ENCODE measurements around the gene TTLL6.

TTLL6 gene

GRCh38 chr17:48732688-48733629, 84.1 kb downstream of the TTLL6 start:
- Mint-ChIP-seq H3K27me3 (peaks cover 100% of the 10 kb centered on the region), H3K4me1 (peaks cover 16% of the 10 kb centered on the region), H3K27ac (no peak overlapping the region), H3K4me3 (no peak overlapping the region), H3K36me3 (no peaks in the 10 kb centered on the region), H3K9me3 (no peaks in the 10 kb centered on the region)
- DNase-seq = no peak
- CTCF ChIA-PET = interaction anchor here (1.8 to 2.5 kb wide), 3 partner anchors 10 to 146 kb away, joined by 4 to 7 read pairs (median 6); partner anchors contain the start of genes PRAC1 and PRAC2

- CTCF ChIA-PET = interaction anchor here (1.8 to 2.5 kb wide), 3 partner anchors 8 to 148 kb away, joined by 4 to 7 read pairs (median 6); partner anchors contain the start of genes PRAC1 and PRAC2
- no peaks in the 10 kb centered on the region for H3K9me3 Mint-ChIP-seq
- peaks cover 100% of the 10 kb centered on the region for H3K27me3 Mint-ChIP-seq
- H3K4me3 Mint-ChIP-seq = no peak overlapping the region
- no peak for DNase-seq
- no peak overlapping the region for H3K27ac Mint-ChIP-seq
- H3K4me1 Mint-ChIP-seq = peaks cover 18% of the 10 kb centered on the region
- H3K36me3 Mint-ChIP-seq = no peaks in the 10 kb centered on the region
Measured at GRCh38 chr17:48731355-48731754, 85.7 kb downstream of the TTLL6 start.

GRCh38 chr17:48730240-48730550, 86.8 kb downstream of the TTLL6 start:
- Mint-ChIP-seq H3K4me1 (peaks cover 21% of the 10 kb centered on the region), H3K4me3 (no peak overlapping the region), H3K9me3 (no peaks in the 10 kb centered on the region), H3K27me3 (peaks cover 100% of the 10 kb centered on the region), H3K27ac (no peak overlapping the region), H3K36me3 (no peaks in the 10 kb centered on the region)
- no peak for DNase-seq
- CTCF ChIA-PET = no interaction called here

DNA sequence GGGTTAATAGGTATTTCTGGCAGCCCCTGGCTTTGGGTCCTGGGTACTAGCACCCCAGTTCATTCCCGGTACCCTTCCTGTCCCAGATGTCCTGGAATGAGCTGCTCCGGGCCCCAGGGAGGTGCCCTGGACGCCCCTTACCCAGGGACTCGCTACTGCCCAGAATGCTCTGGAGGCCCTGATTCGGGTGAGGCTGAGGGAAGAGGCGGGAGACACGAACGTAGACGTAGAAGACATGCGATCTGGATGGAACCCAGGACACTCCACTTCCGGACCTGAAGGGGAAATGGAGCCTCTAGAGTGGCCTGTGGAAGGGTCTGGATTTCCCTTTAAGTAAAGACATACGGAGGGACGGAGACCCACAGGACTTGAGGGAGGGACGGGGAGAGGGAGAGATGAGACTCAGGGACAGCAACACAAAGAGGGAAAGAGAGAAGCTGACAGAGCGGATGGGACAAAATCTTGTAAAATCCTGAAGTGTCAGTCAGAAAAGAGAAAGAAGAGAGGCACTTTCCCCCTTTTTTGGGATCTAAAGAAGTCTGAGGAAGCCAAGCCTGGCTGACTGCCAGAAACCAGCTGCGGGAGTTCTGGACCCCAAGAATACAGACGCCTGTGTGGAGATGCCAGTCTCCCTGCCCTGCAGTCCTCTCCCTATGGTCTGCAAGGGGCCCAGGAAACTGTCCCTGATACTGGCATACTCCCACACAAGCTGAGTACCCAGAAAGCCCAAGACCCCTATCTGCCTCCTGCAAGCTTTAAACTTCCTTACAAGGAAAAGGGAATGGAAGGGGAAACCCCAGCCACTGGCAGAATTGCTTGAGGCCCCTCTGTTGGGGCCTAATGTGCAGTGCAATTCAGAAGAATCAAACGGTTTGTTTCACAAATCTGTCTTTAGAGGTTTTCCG, 87.4 kb downstream of the TTLL6 start:
- CTCF ChIA-PET = no interaction called here
- peaks cover 100% of the 10 kb centered on the region for H3K27me3 Mint-ChIP-seq
- no peaks in the 10 kb centered on the region for H3K36me3 Mint-ChIP-seq
- no peak overlapping the region for H3K4me3 Mint-ChIP-seq
- H3K4me1 Mint-ChIP-seq = peaks cover 27% of the 10 kb centered on the region
- H3K9me3 Mint-ChIP-seq = no peaks in the 10 kb centered on the region
- H3K27ac Mint-ChIP-seq = no peak overlapping the region
- no peak for DNase-seq

GRCh38 chr17:48728232-48729231, 88.5 kb downstream of the TTLL6 start, which contains the start of gene HOXB13:
HOXB13 (minus strand) TSS chr17:48728750; CDS start chr17:48728593, 157 bp downstream.
- peak; percentile 40 for DNase-seq
- no peaks in the 10 kb centered on the region for H3K9me3 Mint-ChIP-seq
- H3K27me3 Mint-ChIP-seq = peaks cover 99% of the 10 kb centered on the region
- peaks cover 34% of the 10 kb centered on the region for H3K4me1 Mint-ChIP-seq
- H3K27ac Mint-ChIP-seq = no peak within 1 kb of the TSS
- H3K36me3 Mint-ChIP-seq = no peaks in the 10 kb centered on the region
- CTCF ChIA-PET = interaction anchor here (1.1 kb wide), 1 partner anchor 63 kb away, joined by 3 read pairs; no protein-coding TSS in a partner anchor
- peak within 1 kb of the TSS; percentile 19 for H3K4me3 Mint-ChIP-seq

DNA sequence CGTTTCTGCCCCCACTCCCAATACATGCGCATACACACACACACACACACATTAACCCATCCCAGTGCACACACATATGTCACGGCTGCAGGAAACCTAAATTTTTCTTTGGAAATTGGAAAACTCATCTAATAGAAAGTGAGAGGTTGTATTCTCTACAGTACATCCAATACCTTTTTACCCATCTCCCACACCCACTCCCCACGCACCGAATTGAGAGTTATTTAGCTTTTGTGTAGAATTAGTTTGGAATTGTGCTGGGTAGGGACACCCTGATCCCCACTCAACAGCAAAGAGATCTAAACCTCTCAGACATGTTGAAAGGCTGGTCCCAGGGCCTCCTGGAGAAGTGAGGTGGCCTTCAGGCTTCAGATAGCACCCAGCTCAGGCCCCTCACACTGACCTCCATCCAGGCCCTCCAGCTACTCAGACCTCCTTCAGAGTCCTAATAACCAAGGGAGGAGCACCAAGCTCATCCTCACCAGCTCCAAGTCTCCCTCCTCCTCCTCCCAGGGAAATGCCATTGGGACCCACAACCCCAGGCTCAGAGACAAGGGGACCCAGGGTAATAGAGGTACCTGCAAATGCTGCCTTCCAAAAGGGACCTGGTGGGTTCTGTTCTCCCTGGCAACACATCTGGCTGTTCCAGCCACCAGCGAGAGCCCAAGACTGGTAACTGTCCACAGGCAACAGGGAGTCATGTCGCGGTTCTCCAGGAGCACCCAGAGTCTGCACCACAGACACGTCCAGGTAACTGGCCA, 89.4 kb downstream of the TTLL6 start:
- Mint-ChIP-seq H3K27me3 (peaks cover 99% of the 10 kb centered on the region), H3K36me3 (no peaks in the 10 kb centered on the region), H3K27ac (peak overlapping the region; percentile 58), H3K9me3 (no peaks in the 10 kb centered on the region), H3K4me3 (no peak overlapping the region), H3K4me1 (peaks cover 40% of the 10 kb centered on the region)
- DNase-seq = no peak
- CTCF ChIA-PET = interaction anchor here (1.1 kb wide), 1 partner anchor 63 kb away, joined by 3 read pairs; no protein-coding TSS in a partner anchor

DNA sequence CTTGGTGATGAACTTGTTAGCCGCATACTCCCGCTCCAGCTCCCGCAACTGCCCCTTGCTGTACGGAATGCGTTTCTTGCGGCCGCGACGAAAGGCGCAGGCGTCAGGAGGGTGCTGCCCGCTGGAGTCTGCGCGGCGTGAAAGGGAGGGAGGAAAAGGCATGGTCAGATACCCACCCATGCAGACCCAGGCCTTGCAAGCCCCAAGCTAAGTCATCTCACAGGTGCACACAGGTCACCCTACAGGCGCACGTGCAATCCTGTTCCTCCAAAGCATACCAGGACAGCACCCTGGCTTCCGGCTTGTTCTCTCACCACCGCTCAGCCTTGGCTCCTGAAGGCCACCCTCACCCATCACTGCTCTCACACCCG, 90.1 kb downstream of the TTLL6 start:
- Mint-ChIP-seq H3K27ac (no peak overlapping the region), H3K9me3 (no peaks in the 10 kb centered on the region), H3K36me3 (no peaks in the 10 kb centered on the region), H3K4me3 (no peak overlapping the region), H3K4me1 (peaks cover 41% of the 10 kb centered on the region), H3K27me3 (peaks cover 99% of the 10 kb centered on the region)
- CTCF ChIA-PET = interaction anchor here (0.6 to 4.5 kb wide), 3 partner anchors 14 to 48 kb away, joined by 3 to 28 read pairs (median 3); no protein-coding TSS in a partner anchor
- no peak for DNase-seq

- Mint-ChIP-seq H3K9me3 (no peaks in the 10 kb centered on the region), H3K27ac (no peak overlapping the region), H3K27me3 (peaks cover 99% of the 10 kb centered on the region), H3K36me3 (no peaks in the 10 kb centered on the region), H3K4me1 (peaks cover 41% of the 10 kb centered on the region), H3K4me3 (no peak overlapping the region)
- no peak for DNase-seq
- CTCF ChIA-PET = interaction anchor here (0.6 to 4.5 kb wide), 7 partner anchors 11 to 153 kb away, joined by 3 to 28 read pairs (median 8); no protein-coding TSS in a partner anchor
Measured at GRCh38 chr17:48726114-48726915, 90.7 kb downstream of the TTLL6 start.

DNA sequence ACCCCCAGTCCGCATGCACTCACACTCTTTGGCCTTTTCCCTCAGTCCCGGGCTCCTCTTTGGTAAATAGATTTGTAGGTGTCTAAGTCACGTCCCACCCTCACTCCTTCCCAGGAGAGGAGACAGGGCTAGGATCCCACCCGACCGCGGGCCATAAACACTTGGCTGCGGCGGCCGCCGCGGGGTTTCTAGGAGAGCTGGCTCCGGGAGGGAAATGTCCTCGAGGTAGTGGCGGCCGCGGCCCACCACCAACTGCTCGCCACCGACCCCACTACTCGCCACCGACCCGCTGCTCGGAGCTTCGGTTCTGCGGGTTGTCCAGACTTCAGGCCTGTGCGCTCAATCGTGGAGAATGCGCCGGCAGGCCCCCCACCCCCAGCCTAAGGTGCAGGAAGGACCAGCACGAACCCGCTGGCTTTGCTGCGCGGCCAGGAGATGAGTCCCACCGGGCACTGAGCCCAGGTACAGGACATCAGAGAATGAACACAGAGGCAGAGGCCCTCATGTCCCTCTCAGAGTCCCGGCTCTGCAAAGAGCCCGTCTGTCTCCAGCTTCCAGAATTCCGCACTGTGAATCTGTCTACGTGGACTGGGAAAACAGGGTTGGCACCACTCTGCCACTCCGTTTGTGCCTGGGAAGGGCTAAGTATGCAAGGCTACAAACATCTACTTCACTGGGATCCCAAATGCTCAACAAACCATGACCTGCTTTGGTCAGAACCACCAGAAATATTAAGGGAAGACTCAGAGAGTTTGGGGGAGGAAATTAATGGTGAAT, 91.6 kb downstream of the TTLL6 start:
- no peaks in the 10 kb centered on the region for H3K9me3 Mint-ChIP-seq
- CTCF ChIA-PET = interaction anchor here (0.6 to 4.5 kb wide), 14 partner anchors 9 to 510 kb away, joined by 3 to 28 read pairs (median 8); no protein-coding TSS in a partner anchor
- peak overlapping the region; percentile 61 for H3K27ac Mint-ChIP-seq
- H3K4me3 Mint-ChIP-seq = no peak overlapping the region
- H3K27me3 Mint-ChIP-seq = peaks cover 99% of the 10 kb centered on the region
- no peaks in the 10 kb centered on the region for H3K36me3 Mint-ChIP-seq
- no peak for DNase-seq
- peaks cover 41% of the 10 kb centered on the region for H3K4me1 Mint-ChIP-seq

- CTCF ChIA-PET = interaction anchor here (0.7 to 4.5 kb wide), 12 partner anchors 9 to 159 kb away, joined by 4 to 28 read pairs (median 10); no protein-coding TSS in a partner anchor
- Mint-ChIP-seq H3K9me3 (no peaks in the 10 kb centered on the region), H3K4me1 (peaks cover 41% of the 10 kb centered on the region), H3K4me3 (no peak overlapping the region), H3K27me3 (peaks cover 99% of the 10 kb centered on the region), H3K36me3 (no peaks in the 10 kb centered on the region), H3K27ac (peak overlapping the region; percentile 61)
- no peak for DNase-seq
Measured at GRCh38 chr17:48725004-48725287, 92.1 kb downstream of the TTLL6 start.

DNA sequence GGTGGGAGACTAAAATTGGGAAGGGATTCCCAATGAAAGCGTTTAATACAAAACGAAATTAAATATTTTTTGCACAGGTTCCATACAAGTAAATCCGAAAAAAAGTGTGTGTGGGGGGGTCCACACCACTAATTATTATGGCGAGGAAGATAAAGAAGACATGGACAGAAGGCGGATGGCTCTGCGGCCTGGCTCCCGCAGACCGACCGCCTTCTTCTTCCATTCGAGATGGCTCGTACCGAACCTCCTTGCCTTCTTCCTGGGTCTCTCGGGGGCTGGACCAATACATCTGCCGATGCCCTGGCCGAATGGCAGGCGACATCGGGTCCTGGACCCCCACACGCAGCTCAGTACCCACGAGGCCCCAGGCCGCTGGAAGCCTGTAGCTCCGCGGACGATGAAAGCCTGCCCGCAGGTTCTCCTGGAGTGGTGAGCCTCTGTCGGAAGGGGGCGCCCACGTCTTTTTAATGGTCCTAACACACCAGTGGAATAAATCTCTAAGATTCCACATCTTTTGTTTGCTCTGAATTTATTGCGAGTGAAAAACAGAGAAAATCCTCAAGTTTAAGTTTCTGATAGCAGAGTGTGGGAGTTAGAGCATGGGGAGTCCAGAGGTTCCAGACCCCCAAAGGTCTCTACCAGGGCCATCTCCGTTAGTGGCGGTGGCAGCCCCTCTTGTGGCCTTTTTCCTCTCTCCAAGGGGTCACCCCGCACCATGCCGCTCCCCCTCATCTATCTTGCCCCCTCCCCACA, 92.6 kb downstream of the TTLL6 start:
- CTCF ChIA-PET = interaction anchor here (0.7 to 4.5 kb wide), 29 partner anchors 8 to 270 kb away, joined by 3 to 28 read pairs (median 5); no protein-coding TSS in a partner anchor
- H3K27me3 Mint-ChIP-seq = peaks cover 99% of the 10 kb centered on the region
- no peaks in the 10 kb centered on the region for H3K36me3 Mint-ChIP-seq
- peak; percentile 88 for DNase-seq
- H3K9me3 Mint-ChIP-seq = no peaks in the 10 kb centered on the region
- H3K4me1 Mint-ChIP-seq = peaks cover 42% of the 10 kb centered on the region
- peak overlapping the region; percentile 22 for H3K4me3 Mint-ChIP-seq
- H3K27ac Mint-ChIP-seq = peak overlapping the region; percentile 74
